GM21528 (cell line): Measurements from ENCODE around the gene DUSP22.

ENCODE experiments used
- ATAC-seq: cut with Tn5 transposase; IDR thresholded peaks from one replicate; pipeline ENCODE4 v1.9.1; 2021; ENCODE audit warnings: mild to moderate bottlenecking, moderate library complexity; ENCODE audit not compliant: unreplicated experiment, low FRiP score

The DUSP22 gene

DNA sequence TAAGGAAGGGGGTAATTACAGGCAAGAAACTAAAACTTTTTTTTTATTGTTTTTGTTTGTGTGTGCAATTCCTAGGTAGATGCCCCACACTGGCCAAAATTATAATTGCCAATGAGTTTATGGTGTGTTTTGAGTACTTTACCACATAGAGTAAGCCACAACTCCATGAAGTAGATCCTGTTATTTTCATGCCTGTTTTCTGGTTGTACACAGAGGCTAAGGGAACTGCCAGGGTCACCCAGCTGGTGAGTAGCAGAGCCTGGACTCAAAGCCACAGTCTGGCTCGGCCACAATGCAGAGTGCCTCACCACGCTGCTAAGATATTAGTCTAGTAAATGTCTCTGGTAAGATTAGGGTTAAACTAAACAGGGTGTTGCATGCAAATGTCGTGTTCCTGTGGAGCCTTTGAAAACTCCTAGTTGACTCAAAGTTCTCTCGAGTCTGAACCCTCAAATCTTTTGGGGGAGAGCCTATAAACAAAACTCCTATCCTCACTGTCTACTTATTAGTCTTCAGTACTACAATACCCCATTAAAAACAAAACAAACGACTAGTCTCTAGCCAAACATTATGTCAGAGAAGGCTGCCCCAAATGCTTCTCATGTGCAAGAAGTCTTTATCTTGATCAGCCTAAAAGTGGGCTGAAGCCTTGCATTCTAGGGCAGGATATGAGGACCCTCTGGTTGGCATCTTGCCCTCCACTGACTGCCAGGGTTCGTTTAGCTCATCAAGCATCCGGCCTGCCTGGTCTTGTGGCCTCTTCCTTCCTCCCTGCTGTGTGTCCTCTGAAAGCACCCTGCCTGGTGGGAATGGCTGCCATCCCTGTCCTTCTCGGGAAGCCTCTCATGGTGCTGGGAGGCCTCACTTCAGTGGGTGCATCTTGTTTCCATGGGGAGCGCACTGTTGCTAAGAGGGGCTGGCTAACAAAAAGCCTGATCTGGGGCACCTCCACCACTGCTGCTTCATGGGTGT is 4.2 kb downstream of the DUSP22 start:
- peak; percentile 23 for ATAC-seq

DNA sequence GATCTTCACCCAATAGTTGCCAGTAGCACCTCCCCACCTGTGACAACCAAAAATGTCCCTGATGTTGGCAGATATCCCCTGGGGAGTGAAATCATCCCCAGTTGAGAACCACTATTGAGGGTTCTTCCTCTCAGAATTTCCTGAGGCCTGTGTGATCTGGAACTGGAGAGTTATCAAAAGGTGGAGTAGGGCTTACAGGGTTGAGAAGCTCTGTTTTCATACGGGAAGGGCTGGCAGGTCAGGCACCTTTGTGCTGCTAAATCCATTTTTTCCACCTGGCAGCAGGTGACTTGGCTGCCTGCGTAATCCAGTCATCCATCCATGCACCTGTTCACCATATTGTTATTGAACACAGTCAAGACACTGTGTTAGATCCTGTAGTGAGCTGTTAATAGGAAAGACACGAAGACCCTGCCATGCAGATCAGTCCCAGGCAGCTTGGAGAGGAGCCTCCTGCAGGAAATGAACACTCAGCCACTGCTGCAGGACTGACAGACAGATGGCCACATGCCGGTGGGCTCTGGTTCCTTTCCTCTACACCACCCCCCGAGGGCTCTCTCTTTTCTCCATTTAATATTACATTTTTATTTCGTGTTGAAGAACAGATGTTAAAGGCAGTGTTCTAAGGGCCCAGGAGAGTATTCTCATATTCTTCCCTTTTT is 5.4 kb downstream of the DUSP22 start:
- no peak for ATAC-seq

DNA sequence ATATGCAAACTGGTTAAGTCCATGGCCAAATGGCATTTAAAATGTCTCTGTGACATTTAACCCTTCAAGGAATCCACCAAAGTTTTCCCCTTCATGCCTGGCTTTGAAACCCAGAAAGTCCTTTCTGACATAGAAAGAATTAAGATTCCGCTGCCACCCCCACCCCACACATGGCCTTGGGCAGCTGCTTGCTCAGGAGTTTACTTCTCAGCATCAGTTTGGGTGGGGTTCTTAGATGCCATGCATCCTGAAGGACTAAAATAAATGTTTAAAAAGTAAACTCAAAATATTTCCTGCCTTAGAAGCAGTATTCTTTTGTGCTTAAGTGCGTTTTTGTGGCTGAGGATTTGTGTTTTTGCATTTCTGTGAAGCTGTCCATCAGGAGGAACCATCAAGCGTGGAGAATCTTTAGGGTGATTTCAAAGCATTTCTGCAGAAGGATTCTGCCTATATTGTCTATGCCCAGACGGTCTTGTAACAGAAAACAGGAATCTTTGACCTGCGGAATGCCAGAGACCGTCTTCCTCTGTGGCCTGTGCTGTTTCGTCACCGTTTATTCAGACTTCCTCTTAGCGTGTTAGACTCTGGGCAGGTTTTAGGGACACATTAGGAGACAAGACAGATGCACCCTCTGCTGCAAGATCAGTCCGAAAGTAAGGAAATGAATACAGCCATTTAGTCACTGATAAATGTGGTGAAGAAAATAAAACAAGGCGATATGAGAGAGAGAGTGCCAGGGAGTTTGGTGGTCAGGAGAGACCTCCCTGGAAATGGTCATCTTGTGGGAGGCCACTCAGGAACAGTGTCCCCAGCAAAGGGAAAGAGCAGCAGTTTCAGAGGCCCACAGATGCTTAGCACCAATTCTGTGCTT is 6.2 kb downstream of the DUSP22 start:
- ATAC-seq, result no peak

DNA sequence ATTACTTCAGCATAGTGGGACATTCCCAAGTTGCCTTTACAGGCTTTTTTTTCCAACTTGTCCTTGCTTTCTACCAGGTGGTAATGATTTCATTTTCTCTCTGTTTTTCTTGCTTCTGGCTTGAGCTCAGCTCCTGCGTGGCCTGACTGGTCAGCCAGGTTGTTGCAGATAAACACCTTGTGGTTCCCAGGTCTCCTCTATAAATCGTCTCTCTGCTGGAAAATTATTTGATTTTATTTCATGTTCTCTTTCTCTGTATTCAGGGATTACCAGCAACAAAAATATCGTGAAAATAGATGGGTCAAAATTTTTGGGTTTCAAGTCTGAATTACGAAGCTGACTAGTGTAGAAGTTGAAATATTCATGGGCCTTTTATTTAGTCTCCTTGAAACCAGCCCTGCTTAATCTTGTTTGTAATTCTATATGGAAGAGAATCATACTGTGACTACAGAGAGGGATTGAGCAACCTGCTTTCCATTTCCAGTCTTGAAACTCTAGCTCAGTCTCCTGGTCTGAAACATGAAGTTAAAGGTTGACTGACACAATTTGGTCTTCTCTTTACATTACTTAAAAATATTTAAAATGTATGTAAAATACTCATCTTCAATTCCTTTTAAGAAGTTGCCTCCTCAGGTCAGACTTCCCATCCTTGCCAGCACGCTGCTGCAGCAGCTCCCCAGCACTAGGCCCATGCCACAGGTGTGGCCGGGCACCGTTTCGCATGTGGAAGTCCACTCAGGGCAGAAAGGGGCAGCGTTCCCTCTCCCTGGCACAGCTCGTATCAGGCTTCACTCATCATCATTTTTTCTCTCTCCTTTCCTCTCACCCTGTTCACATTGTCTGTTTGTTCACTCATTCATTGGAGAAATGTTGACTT is 7.1 kb downstream of the DUSP22 start:
- ATAC-seq, result no peak

DNA sequence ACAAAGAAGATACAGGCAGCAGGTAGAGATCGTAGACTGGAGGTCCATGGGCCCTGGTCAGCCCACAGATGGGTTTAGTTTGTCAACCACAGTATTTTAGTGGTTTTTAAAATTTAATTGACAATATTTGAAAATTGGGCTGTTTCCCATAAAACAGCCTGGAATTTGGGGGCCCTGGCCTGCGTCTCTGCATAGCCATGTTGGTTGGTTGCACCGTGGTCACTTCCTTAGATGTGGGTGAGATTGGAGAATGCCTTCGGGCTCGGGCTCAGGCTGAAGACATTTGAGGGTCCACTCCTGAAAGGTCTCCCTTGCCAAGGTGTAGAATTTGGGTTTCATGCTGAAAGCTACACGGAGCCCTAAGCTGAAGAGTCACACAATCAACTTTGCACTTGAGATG is 7.7 kb downstream of the DUSP22 start:
- no peak for ATAC-seq

DNA sequence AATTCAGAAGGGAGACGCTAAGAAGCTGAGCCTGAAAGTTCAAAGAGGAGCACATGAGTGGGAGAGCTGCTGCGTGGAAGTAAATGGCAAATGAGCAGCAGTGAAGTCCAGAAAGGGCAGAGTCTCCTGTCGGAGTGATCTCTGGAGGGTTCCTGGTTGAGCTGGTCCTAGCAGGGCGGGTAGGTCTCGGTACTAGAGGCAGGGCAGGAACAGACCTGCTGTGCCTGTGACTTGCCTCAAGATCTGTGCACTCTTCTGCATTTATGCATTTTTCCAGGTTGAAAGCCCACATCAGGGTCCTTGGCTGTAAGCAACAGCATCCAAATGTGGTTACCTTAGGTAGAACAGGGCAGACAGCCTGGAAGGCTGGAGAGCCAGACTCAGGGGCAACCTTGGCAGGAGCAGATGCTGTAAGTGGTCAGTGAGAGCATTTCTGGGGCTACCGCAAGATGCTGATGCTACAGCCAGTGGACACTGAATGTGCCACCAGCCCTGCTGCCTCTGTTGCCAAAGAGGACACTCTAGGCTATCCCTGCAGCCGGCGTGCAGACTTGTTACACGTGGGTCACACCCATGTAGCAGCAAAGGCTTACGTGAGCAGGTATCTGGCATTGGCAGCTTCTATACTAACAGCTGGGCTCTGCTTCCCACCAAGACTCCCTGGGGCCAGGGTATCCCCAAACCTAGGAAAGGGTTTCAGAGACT is 8.4 kb downstream of the DUSP22 start:
- no peak for ATAC-seq

DNA sequence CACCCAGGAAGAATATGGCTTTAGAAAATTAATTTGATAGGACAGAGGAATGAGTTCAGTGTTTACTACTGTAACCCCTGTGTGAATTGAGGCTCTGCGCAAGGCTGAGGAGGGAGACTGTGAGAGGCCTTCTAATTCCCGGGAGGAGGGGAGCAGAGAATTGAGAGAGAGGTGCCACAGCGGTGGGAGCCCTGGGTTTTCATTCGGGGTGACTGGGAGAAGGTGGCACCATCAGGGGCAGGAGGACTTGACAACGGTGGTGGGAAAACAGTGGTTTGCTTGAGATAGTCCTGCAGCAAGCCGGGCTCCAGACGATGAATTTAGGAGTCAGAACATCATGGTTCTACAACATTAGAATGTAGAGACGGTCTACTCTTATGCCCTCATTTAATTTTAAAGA is 9.2 kb downstream of the DUSP22 start:
- ATAC-seq, result no peak

DNA sequence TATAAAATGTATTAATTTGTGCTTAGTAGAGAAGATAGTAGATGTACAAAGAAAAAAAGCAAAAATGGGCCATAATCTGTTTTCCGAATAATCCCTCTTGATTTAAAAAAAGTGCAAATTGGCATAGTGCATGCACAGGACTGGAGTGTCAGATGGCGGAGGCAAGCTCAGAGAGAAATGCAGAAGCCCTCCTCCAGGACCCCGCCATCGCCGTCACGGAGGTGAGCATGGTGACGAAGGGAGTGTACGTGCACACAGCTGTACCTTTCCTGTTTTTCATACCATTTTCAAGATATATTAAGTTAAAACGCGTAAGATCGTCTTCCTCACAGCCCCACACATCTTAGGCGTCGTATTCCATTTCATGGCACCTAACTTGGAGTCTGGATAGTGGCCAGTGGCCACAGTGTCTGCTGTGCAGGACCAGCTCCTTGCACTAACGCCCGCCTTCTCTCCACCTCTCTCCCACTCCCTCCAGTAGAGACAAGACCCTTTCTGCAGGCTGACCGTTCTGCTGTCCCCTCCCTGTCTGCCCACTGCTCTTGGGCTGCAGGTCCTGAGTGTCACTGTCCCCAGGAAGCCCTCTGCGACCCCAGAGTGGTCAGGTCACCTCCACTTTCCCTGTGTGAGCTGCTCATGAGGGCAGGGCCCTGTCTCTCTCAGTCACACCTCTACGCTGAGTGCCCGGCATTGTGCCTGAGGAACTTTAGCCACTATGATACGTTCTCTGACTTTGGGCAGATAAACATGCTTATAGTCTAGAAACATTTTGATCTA is 9.8 kb downstream of the DUSP22 start:
- ATAC-seq, result no peak

DNA sequence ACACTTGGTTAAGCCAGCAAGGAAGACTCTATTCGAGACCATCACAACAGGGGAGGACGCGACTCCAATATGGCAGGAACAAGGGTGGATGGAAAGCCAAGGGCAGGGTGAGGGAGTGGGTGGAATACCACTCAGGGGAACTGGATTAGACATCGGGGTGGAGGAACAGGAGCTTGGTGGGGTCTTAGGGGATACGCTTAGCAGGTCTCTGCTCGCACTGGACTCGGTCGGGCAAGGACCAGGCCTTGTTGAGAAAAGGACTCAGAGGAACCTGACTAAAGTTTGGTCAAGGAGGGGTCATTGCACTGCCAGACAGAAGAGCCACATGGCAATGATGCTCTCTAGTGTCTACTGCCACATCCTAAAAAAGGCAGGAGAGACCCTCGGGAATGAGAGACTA is 10.5 kb downstream of the DUSP22 start:
- ATAC-seq, result no peak

DNA sequence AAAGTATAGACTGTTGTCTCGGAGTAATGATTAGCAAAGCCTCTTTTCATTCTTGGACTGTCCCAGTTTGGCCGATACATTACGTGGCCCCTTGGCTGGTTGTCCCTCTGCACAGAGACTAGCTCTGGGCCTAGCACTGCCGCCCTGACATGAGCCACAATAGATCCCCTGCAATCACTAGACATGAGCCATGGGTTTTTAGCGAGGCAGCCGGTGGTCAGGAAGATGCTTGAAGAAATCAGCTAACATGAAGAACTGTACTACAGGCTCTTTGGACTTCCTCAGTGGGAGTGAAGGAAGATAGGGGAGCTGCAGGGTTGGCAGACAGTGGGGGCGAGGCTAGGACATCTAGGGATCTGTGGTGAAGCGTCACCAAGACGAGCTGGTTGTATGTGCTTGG is 11.0 kb downstream of the DUSP22 start:
- no peak for ATAC-seq

DNA sequence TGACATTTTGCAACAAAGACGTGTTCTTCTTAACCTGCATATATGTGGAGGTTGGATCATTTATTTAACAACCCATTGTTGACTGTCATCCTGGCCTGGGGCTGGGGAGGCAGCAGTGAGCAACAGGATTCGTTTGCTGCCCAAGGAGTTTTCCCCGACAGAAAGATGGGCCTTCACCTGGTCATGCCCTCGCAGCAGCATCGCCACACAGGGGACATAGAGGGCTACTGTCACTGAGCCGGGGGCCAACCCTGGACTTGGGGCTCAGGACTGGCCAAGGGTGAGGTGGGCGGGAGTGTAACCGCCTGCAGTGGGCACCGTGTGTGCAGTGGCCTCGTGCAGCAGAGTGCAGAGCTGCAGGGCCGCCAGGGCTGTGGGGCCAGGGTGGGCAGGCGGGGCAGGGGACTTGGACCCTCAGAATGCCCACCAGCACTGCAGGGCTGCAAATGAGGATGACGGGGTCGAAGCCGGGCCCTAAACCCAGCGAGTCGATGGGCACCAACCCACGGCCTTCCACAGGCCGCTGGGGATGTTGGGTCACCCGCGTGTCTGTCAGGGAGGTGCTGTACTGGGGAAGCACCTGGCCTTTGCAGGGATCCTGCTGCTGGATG is 11.8 kb downstream of the DUSP22 start:
- ATAC-seq, result no peak

DNA sequence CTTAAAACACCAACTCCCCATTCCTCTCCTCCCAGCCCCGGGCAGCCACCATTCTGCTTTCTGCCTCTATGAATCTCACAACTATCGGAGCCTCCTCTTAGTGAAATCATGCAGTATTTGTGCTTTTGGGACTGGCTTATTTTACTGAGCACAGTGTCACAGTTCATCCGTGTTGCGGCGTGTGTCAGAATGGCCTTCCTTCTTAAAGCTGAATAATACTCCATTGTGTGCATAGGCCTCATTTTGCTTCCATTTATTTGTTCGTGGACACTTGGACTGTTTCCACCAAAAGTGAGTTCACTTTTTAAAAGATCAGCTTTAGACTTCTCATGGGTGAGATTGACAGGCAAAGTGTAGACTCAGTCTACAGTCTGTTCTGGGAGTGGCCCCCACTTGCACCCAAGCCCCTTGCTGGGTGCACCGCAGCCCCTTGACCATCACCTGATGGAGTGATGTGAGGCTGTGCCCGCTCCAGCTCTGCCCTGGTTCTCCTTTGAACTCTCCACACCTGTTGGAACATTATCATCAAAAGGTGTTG is 12.6 kb downstream of the DUSP22 start:
- peak; percentile 24 for ATAC-seq

DNA sequence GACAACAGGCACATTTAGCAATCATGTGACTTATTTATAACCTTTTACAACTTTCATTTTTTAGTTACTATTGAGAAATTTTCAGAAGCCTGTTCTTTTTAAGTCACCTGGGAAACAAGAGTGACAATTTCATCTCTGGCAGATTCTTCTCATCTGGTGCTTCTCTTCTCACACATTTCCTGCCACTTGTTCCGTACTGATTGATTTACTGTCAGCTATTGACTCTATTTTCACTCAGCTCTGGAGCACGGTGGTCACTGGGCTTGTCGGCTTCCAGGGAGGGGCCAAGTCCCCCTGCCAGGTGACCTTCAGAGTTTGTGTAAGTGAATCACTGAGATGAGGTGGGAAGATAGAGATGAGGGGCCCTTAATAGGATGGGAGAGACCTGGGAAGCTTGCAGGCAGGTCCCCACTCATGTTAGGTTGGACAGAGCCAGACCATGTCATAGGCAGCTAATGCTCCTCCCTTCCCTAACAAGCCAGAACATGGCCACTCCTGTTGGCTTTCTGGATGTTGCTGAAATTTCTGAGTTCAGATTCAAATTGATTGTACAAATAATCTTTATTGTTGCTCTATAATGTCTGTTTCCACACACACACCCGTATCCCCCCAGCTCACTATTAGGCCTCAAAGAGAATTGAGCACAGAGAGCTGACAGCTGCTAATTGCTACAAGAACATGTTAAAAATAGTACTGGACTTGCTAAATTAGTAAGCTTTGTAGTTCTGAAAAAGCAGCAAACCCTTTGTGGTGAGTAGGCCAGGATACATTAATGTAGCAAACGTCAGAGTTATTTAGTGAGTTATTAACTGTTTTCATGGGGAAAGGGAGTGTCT is 13.3 kb downstream of the DUSP22 start:
- ATAC-seq, result peak; percentile 77

DNA sequence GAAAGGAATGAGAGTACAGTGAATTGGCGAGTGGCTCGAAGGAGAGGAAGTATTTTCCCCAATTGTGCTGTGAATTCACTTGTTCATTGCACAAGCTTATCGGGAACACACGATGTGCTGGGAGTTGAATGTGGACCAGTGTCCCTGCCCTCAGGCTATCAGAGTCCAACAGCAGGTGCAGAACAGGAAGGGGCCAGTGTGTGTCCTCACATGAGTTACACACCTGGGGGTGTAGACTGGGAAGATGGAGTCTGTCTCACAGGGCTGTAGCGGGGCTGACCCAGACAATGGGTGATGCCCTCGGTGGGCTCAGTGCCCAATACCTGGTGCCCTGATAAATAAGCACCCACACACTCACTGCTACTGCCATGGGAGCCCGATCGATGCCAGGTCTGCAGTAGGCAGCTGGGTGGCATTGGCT is 14.4 kb downstream of the DUSP22 start:
- ATAC-seq, result no peak

DNA sequence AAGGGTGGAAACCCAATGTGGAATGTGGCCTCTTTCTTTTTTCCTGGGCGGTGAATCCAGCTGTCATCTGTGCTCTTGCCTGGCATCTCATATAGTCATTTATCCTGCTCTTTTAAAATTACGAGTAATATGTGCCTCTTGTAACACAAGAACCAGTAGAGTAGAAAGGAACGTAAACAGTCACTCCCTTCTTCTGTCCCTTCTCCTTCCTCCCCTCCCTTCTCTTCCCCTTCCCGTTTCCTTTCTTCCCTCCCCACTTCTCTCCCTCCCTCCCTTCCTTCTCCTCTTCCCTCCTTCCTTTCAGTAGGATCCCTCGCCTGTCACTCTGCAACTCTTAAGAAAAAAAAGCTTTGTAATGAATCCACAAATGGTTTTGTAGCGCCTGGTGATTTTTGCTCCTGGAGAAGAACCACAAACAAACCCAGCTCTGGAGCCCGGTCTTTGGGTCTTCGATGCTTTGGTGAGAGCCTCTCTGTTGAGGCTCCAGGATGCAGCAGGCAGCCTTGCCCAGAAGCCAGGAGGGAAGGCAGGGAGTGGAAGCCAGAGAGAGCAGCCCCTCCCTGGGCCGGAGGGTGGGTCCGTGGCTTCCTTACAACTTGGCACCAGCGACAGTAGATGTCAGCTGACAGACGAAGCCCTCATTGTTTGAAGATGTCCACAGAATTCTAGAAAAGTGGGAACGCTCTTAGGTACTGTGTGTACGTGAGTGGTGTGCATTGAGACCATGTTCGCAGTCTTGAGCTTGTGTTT is 15.0 kb downstream of the DUSP22 start:
- ATAC-seq, result no peak

DNA sequence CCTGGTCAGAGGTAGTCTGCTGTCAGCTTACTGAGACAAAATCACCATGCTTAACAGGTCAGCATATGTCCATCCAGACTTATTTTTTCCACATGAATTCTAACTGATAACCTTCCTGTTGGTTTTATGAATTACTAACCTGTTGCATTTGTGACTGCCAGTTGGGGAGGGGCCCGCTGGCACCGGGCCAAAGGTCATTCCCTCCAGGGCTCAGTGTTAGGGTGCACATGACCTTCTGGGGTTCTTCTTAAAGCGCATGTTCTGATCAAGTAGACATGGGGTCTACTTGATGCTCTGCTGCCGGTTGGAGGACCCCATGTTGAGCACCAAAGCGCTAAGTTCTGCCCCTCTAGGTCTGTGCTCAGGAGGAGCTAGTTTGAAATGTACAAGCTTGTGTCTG is 15.6 kb downstream of the DUSP22 start:
- ATAC-seq, result no peak
